Measurements from ENCODE around the gene FAM219A. TPM values are rescaled to one million over a fixed set of nuclear protein-coding genes. Genes with fewer than 3 reads are reported as not detected.

The FAM219A gene
- polyA plus RNA-seq (2013, experiment 1 of 2), result 26.8 TPM
- polyA plus RNA-seq (2013, experiment 2 of 2), result 22.0 TPM

- no peaks in the 10 kb centered on the region for H3K9me3 ChIP-seq (ENCODE audit: control insufficient read depth, low read length)
- no peaks in the 10 kb centered on the region for H3K36me3 ChIP-seq (ENCODE audit: control insufficient read depth, insufficient read depth, low read length)
- H3K4me1 ChIP-seq (ENCODE audit: control insufficient read depth, insufficient read depth, low read length, poor library complexity, severe bottlenecking), result peaks cover 16% of the 10 kb centered on the region
- peak within 1 kb of the TSS; percentile 91 for H3K27ac ChIP-seq (ENCODE audit: low read depth, low read length, severe bottlenecking)
- peak within 1 kb of the TSS; percentile 79 for H3K4me3 ChIP-seq (ENCODE audit: extremely low read depth, insufficient read depth, low read length, poor library complexity, severe bottlenecking)
- 0% methylated on average over 63 to 74 of the region's 94 CpGs for WGBS, 2 experiments (ENCODE audit: insufficient coverage in 2 of 2)
Observed at GRCh38 chr9:34458013-34458958, at the start of gene FAM219A, which contains the start of gene DNAI1. Gene FAM219A, minus strand, starts transcription at chr9:34458570. Its CDS starts 307 bp downstream, at chr9:34458263. Gene DNAI1, plus strand, starts transcription at chr9:34458805. Its CDS starts 201 bp downstream, at chr9:34459006.

GRCh38 chr9:34507966-34508365 lies 49.6 kb upstream of the FAM219A start:
- Histone ChIP-seq H3K4me1 (ENCODE audit: control insufficient read depth, insufficient read depth, low read length, poor library complexity, severe bottlenecking) (no peaks in the 10 kb centered on the region), H3K27ac (ENCODE audit: low read depth, low read length, severe bottlenecking) (no peak overlapping the region), H3K4me3 (ENCODE audit: extremely low read depth, insufficient read depth, low read length, poor library complexity, severe bottlenecking) (no peak overlapping the region)

GRCh38 chr9:34507556-34507955 lies 49.2 kb upstream of the FAM219A start:
- 89 to 100% methylated on average over 2 to 3 of the region's 5 CpGs for WGBS, 2 experiments (ENCODE audit: insufficient coverage in 2 of 2)

More at GRCh38 chr9:34507966-34508365, 49.6 kb upstream of the FAM219A start:
- Histone ChIP-seq H3K9me3 (ENCODE audit: control insufficient read depth, low read length) (no peaks in the 10 kb centered on the region), H3K36me3 (ENCODE audit: control insufficient read depth, insufficient read depth, low read length) (no peaks in the 10 kb centered on the region)

GRCh38 chr9:34506623-34507022 lies 48.3 kb upstream of the FAM219A start:
- 88 to 96% methylated on average over 5 to 7 of the region's 7 CpGs for whole genome bisulfite sequencing, 2 experiments (ENCODE audit: insufficient coverage in 2 of 2)
- Histone ChIP-seq H3K36me3 (ENCODE audit: control insufficient read depth, insufficient read depth, low read length) (no peaks in the 10 kb centered on the region), H3K4me3 (ENCODE audit: extremely low read depth, insufficient read depth, low read length, poor library complexity, severe bottlenecking) (no peak overlapping the region), H3K9me3 (ENCODE audit: control insufficient read depth, low read length) (no peaks in the 10 kb centered on the region), H3K4me1 (ENCODE audit: control insufficient read depth, insufficient read depth, low read length, poor library complexity, severe bottlenecking) (no peaks in the 10 kb centered on the region), H3K27ac (ENCODE audit: low read depth, low read length, severe bottlenecking) (no peak overlapping the region)

More at GRCh38 chr9:34507556-34507955, 49.2 kb upstream of the FAM219A start:
- H3K4me1 ChIP-seq (ENCODE audit: control insufficient read depth, insufficient read depth, low read length, poor library complexity, severe bottlenecking), result no peaks in the 10 kb centered on the region
- H3K27ac ChIP-seq (ENCODE audit: low read depth, low read length, severe bottlenecking), result no peak overlapping the region
- no peaks in the 10 kb centered on the region for H3K36me3 ChIP-seq (ENCODE audit: control insufficient read depth, insufficient read depth, low read length)
- H3K9me3 ChIP-seq (ENCODE audit: control insufficient read depth, low read length), result no peaks in the 10 kb centered on the region
- H3K4me3 ChIP-seq (ENCODE audit: extremely low read depth, insufficient read depth, low read length, poor library complexity, severe bottlenecking), result no peak overlapping the region

GRCh38 chr9:34505370-34506120 lies 47.2 kb upstream of the FAM219A start:
- H3K9me3 ChIP-seq (ENCODE audit: control insufficient read depth, low read length), result no peaks in the 10 kb centered on the region
- H3K27ac ChIP-seq (ENCODE audit: low read depth, low read length, severe bottlenecking), result no peak overlapping the region
- H3K4me1 ChIP-seq (ENCODE audit: control insufficient read depth, insufficient read depth, low read length, poor library complexity, severe bottlenecking), result no peaks in the 10 kb centered on the region
- H3K4me3 ChIP-seq (ENCODE audit: extremely low read depth, insufficient read depth, low read length, poor library complexity, severe bottlenecking), result no peak overlapping the region
- H3K36me3 ChIP-seq (ENCODE audit: control insufficient read depth, insufficient read depth, low read length), result no peaks in the 10 kb centered on the region
- 85 to 91% methylated on average over 3 to 4 of the region's 5 CpGs for WGBS, 2 experiments (ENCODE audit: insufficient coverage in 2 of 2)

GRCh38 chr9:34503406-34503805 lies 45.0 kb upstream of the FAM219A start:
- Histone ChIP-seq H3K9me3 (ENCODE audit: control insufficient read depth, low read length) (no peaks in the 10 kb centered on the region), H3K27ac (ENCODE audit: low read depth, low read length, severe bottlenecking) (no peak overlapping the region), H3K4me3 (ENCODE audit: extremely low read depth, insufficient read depth, low read length, poor library complexity, severe bottlenecking) (no peak overlapping the region), H3K36me3 (ENCODE audit: control insufficient read depth, insufficient read depth, low read length) (no peaks in the 10 kb centered on the region), H3K4me1 (ENCODE audit: control insufficient read depth, insufficient read depth, low read length, poor library complexity, severe bottlenecking) (no peaks in the 10 kb centered on the region)

- no peaks in the 10 kb centered on the region for H3K36me3 ChIP-seq (ENCODE audit: control insufficient read depth, insufficient read depth, low read length)
- 80 to 82% methylated on average over 1 to 5 of the region's 6 CpGs for WGBS, 2 experiments (ENCODE audit: insufficient coverage in 2 of 2)
- no peaks in the 10 kb centered on the region for H3K4me1 ChIP-seq (ENCODE audit: control insufficient read depth, insufficient read depth, low read length, poor library complexity, severe bottlenecking)
- no peak overlapping the region for H3K27ac ChIP-seq (ENCODE audit: low read depth, low read length, severe bottlenecking)
- no peaks in the 10 kb centered on the region for H3K9me3 ChIP-seq (ENCODE audit: control insufficient read depth, low read length)
- no peak overlapping the region for H3K4me3 ChIP-seq (ENCODE audit: extremely low read depth, insufficient read depth, low read length, poor library complexity, severe bottlenecking)
Observed at GRCh38 chr9:34502891-34503290, 44.5 kb upstream of the FAM219A start.

GRCh38 chr9:34502471-34502870 lies 44.1 kb upstream of the FAM219A start:
- H3K4me1 ChIP-seq (ENCODE audit: control insufficient read depth, insufficient read depth, low read length, poor library complexity, severe bottlenecking), result no peaks in the 10 kb centered on the region
- H3K27ac ChIP-seq (ENCODE audit: low read depth, low read length, severe bottlenecking), result no peak overlapping the region
- no peaks in the 10 kb centered on the region for H3K9me3 ChIP-seq (ENCODE audit: control insufficient read depth, low read length)
- H3K4me3 ChIP-seq (ENCODE audit: extremely low read depth, insufficient read depth, low read length, poor library complexity, severe bottlenecking), result no peak overlapping the region
- no peaks in the 10 kb centered on the region for H3K36me3 ChIP-seq (ENCODE audit: control insufficient read depth, insufficient read depth, low read length)
- 85 to 90% methylated on average over 8 to 10 of the region's 10 CpGs for WGBS, 2 experiments (ENCODE audit: insufficient coverage in 2 of 2)

- Histone ChIP-seq H3K4me3 (ENCODE audit: extremely low read depth, insufficient read depth, low read length, poor library complexity, severe bottlenecking) (no peak overlapping the region), H3K4me1 (ENCODE audit: control insufficient read depth, insufficient read depth, low read length, poor library complexity, severe bottlenecking) (no peaks in the 10 kb centered on the region), H3K9me3 (ENCODE audit: control insufficient read depth, low read length) (no peaks in the 10 kb centered on the region), H3K27ac (ENCODE audit: low read depth, low read length, severe bottlenecking) (no peak overlapping the region), H3K36me3 (ENCODE audit: control insufficient read depth, insufficient read depth, low read length) (no peaks in the 10 kb centered on the region)
- WGBS, 2 experiments (ENCODE audit: insufficient coverage in 2 of 2), result 43 to 80% methylated on average over 1 to 4 of the region's 5 CpGs
Observed at GRCh38 chr9:34501889-34502425, 43.6 kb upstream of the FAM219A start.

- H3K36me3 ChIP-seq (ENCODE audit: control insufficient read depth, insufficient read depth, low read length), result no peaks in the 10 kb centered on the region
- H3K9me3 ChIP-seq (ENCODE audit: control insufficient read depth, low read length), result no peaks in the 10 kb centered on the region
- no peaks in the 10 kb centered on the region for H3K4me1 ChIP-seq (ENCODE audit: control insufficient read depth, insufficient read depth, low read length, poor library complexity, severe bottlenecking)
- 100% methylated on average over 1 of the region's 2 CpGs; no CpG with 5 or more reads in 1 of the 2 experiments for WGBS, 2 experiments (ENCODE audit: insufficient coverage in 2 of 2)
- H3K4me3 ChIP-seq (ENCODE audit: extremely low read depth, insufficient read depth, low read length, poor library complexity, severe bottlenecking), result no peak overlapping the region
- H3K27ac ChIP-seq (ENCODE audit: low read depth, low read length, severe bottlenecking), result no peak overlapping the region
Observed at GRCh38 chr9:34501372-34501771, 43.0 kb upstream of the FAM219A start.

Measured in mesodermal cell (in vitro differentiated cells).